GM19043 (cell line): ENCODE results near the gene LTC4S.
"Not testable (repeated sequence)": the region's sequence is repeated elsewhere in the genome, so short reads cannot be mapped to it uniquely, and the experiment has no call there.

Experiments used
- ATAC-seq: cut with Tn5 transposase; IDR thresholded peaks from one replicate; pipeline ENCODE4 v1.9.1; 2021; ENCODE audit warnings: low read depth; ENCODE audit not compliant: unreplicated experiment

LTC4S gene

GRCh38 chr5:179793468-179794139 is at the start of gene LTC4S:
Gene LTC4S (plus strand): TSS chr5:179793986. CDS start chr5:179794081, 95 bp downstream.
- ATAC-seq: no peak

- not testable (repeated sequence) for ATAC-seq
These were observed 49.7 kb upstream of the LTC4S start for GRCh38 chr5:179744106-179744505.

GRCh38 chr5:179746872-179747271 is 46.9 kb upstream of the LTC4S start:
- no peak for ATAC-seq

GRCh38 chr5:179747811-179748210 is 46.0 kb upstream of the LTC4S start:
- ATAC-seq: no peak

GRCh38 chr5:179749857-179750508 is 43.8 kb upstream of the LTC4S start:
- ATAC-seq: no peak

- ATAC-seq: no peak
These were observed 39.8 kb upstream of the LTC4S start for GRCh38 chr5:179753971-179754370.

- no peak for ATAC-seq
These were observed 38.8 kb upstream of the LTC4S start for GRCh38 chr5:179755022-179755421.

GRCh38 chr5:179758955-179759354 is 34.8 kb upstream of the LTC4S start:
- no peak for ATAC-seq

GRCh38 chr5:179759581-179760551 is 33.9 kb upstream of the LTC4S start:
- peak; percentile 55 for ATAC-seq

- peak; percentile 50 for ATAC-seq
These were observed 31.6 kb upstream of the LTC4S start for GRCh38 chr5:179762079-179762780.

- no peak for ATAC-seq
These were observed 31.0 kb upstream of the LTC4S start for GRCh38 chr5:179762781-179763176.

- no peak for ATAC-seq
These were observed 30.4 kb upstream of the LTC4S start for GRCh38 chr5:179763215-179763945.

- no peak for ATAC-seq
These were observed 29.7 kb upstream of the LTC4S start for GRCh38 chr5:179764056-179764455.

GRCh38 chr5:179765400-179765799 is 28.4 kb upstream of the LTC4S start:
- no peak for ATAC-seq

- no peak for ATAC-seq
These were observed 27.6 kb upstream of the LTC4S start for GRCh38 chr5:179766021-179766725.

- no peak for ATAC-seq
These were observed 26.9 kb upstream of the LTC4S start for GRCh38 chr5:179766726-179767455.

- no peak for ATAC-seq
These were observed 26.2 kb upstream of the LTC4S start for GRCh38 chr5:179767496-179768100.
